HG02763 (cell line): Measurements from ENCODE around the gene SOX1.

Experiments
- ATAC-seq: cut with Tn5 transposase; IDR thresholded peaks from one replicate; pipeline ENCODE4 v1.9.1; 2021; ENCODE audit warnings: mild to moderate bottlenecking, moderate library complexity; ENCODE audit not compliant: unreplicated experiment

The SOX1 gene

DNA sequence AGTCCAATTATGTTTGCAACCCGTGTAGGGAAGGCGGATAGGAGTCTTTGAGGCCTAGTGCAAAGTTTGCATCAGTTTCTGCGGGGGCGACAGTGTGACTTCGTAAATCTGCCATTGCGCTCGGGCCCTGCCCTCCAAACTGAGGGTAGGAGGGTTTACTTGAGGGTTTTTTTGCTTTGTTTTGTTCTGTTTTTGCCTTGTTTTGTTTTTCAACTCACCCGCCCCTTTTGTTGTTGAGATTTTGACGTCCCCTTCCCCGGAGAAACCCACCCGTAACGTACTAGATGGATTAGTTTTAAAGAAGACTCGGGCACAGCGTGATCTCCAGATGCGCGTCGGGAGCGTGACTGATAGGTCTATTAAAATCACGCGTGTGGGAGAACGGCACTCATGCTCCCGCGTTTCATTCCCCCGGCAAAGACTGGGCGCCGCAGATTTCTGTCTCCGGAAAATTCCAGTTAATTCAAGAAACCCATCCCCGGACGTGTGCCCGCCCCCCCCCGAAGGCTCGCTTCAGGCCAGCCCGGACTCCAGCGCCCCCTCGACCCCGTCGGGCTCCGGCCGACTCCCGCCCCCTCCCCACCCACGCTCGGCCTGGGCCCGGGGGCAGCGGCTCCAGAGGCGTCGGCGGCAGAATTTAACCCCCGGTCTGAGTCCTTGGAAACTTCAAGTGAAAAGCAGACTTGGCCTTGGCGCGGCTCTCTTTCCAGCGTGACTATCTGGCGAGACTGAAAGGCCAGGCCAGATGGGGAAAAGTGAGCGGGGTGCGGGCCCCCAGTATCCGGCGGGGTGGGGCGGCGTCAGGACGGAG, 5.0 kb downstream of the SOX1 start:
- no peak for ATAC-seq

DNA sequence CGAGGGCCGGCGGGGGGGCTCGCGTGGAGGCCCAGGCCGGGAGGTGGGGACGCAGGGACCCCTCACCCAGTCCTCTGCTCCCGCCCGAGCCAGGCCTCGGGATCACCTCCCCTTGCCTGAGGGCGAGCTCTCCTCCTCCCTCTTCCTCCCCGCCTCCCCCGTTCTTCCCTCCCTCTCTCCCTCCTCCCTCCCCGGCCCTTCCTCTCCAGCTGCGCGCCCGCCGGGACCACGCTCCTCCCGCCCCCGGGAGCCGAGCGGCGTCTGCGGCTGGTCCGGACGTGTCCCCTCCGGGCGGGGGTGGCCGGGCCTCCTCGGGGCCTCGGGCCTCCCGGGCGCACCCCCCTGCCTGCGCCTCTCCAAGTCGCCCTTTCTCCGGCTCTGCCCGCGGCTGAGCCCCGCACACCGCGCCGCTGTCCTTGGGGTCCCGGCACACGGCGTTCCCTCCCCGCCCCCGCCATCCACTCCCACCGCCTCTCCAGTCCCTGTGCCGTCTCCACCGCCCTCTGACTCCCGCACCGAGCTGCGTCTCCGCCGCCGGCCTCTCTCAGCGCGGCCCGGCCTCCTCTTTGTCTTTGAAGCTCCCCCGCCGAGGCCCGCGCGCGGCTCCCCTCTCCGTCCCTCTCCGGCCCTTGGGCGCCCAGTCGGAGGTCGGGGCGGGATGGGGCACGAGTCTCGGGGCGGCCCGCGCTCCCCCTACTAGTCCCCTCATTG, 5.7 kb downstream of the SOX1 start:
- ATAC-seq: no peak

DNA sequence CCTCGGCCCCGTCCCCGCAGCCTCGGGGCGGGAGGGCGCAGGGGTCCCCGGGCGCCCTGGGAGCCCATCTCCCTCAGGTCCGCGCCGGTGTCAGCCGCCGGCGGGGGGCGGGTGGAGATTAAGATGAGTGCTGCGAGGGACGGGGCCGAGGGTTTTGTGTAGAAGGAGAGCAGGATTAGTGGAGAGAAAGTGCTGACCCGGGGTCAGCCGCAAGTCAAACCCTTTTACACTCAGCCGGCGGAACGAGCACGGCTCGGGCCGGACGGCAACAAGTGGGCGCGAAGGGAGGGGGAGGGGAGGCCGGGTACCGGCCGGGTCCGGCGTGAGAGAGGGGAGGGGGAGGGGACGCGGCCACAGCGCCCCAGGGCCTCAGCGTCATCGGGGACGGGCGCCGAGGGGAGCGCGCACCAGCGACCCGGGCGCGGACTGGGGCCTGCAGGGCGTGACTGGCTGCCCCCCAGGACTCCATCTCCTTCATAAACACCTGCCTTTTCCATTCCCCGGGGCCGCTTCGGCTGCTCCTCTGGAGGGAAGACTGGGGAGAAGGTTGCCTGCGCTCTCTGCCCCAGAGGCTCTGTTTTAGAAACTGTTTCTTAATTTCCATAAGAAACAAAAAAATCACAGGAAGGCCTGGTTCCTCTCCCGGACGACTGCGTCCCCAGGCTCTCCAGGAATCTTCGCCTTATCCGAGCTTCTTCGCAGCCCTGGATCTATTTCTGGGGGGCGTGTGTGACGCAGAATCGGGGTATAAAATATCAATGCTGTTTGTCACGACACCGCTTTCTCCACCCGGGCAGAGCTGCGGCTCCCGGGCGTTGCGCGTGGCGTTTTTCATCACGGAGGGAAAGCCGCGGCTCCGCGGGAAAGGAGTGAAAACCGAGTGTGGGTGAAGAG, 6.5 kb downstream of the SOX1 start:
- ATAC-seq: no peak

DNA sequence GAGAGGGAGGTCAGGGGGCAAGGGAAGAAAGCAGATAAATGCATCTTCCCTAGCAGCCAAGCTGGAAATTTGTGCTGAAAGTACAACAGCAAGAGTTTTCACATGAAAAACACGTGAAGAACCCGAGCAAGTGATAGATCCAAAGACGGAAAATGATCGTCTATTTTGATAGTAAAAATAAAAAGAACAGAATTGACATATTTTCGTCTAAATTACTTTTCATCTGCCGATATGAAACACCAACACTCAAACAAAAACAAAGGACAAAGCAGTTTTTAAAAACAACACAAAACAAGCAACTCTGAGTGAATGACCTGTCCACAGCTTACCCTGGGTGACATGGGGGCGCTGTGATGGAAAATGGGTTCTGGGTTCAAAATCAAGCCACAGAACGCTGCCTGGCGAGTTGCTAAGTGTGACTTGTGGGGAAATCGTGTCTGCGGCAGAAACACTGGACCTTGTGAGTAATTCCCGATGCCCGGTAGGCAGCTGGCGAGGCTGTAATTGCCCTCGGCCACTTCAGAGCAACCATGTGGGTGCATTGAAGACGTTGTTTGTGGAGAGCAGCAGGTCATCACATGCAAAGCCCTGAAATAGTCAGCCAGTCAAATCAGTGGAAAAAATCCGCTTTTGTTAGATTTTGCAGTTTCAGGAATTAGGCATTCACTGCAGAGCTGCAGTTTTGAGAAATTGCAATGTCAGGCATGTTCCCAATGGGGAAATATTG, 7.4 kb downstream of the SOX1 start:
- ATAC-seq: no peak

DNA sequence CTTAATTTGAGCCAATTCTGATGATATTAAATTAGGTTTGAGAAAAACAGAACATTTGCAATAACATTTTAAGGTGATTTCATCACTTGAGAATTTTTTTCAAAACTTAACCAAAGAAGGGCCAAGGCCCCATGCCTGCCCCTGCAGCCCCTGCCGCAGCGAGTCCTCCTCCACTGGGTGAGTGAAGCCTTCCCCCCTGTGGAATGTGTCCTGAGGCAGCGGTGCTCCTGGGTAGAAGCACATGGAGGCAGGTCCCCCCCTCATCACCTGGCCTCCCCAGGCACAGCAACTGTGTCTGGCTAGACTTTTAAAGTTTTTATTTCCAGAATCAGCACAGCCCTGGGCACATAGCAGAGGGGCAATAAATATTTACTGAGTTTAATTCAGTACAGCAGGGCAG, 10.8 kb downstream of the SOX1 start:
- ATAC-seq: no peak

DNA sequence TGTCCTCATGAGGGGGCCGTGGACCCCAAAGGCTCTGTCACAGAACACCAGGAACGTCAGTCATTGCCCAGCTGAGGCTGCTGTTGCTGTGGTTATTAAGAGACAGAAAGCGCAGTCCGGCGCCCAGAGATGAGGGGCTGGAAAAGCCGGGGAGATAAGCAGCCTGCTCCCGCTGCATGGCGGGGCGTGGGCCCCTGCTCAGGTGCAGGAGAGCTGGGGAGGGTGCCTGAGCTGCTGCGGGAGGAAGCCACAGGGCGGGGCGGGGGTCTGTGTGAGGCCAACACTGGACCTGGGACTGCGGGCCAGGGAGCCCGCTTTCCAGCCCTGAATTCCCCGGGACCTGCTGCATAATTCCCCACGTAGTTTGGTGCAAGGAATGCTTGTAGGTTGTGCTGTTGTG, 11.3 kb downstream of the SOX1 start:
- ATAC-seq: no peak

DNA sequence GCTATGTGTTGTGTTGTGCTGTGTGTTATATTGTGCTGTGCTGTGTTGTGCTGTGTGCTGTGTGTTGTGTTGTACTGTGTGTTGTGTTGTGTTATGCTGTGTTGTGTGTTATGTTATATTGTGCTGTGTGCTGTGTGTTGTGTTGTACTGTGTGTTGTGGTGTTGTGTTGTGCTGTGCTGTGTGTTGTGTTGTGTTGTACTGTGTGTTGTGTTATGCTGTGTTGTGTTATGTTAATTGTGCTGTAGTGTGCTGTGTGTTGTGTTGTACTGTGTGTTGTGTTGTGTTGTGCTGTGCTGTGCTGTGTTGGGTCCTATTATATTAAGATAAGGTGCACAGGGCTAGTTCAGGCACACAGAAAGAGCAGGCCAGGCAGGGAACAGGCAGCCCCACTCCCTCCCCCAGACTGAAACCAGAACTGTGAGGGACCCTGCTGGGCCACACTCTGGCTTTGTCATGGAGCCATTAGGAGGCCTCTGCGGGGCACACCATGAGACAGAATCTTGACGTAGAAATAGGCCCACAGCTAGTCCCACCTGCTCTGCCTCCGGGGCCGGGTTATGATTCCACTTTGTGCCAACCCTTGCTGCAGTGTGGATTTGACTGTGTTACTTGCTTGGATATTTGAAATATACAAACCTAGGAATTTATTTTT, 12.1 kb downstream of the SOX1 start:
- ATAC-seq: no peak

DNA sequence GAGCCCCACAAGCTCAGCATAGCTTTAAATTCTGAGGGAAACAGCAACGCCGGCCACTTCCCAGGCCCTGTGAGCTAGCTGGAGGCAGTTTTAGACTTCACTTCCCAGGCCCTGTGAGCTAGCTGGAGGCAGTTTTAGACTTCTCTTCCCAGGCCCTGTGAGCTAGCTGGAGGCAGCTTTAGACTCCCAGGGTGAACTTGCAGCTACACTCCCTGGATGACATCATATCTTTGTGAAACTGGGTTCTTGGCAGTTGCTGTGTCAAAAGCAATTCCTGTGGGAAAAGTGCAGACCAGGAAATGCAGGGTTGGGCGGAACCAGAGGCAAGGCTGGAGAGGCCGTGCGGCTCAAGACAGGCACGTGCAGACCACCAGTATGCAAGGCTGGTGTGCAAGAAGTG, 12.7 kb downstream of the SOX1 start:
- ATAC-seq: no peak

DNA sequence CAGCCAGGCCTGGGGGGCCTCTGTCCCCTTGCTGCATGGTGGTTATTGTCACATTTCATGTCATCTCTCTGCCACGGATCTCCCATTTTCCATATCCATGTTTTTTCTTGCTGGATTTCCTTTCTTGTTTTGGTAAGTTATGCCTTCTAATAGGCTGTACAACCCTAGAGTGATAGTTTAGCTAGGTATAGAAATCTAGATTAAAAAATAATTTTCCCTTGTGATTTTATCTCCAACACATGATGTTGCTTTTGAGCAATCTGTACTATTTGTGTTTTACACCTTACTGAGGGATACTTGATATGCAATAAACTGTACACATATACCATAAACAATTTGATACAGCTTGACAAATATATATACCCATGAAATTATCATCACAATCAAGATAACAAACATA, 17.0 kb downstream of the SOX1 start:
- ATAC-seq: no peak

DNA sequence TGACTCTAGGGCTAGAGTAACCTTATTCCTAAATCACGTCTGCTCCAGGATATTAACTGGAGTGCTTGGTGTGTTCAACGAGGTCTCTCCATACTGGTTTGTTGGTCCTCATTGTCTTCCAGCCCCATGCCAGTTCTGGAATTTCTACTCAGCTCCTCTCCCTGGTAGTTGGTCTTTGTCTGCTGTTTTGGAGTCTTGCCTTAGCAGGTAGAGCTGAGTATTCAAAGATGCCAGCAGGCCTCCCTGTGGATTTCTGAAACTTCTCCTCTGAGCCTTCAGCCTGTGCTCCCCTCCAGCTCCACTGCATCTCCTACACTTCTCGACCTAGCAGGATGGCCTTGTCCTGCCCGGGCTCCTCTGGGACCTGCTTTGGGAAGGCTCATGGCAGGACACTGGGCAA, 25.5 kb downstream of the SOX1 start:
- ATAC-seq: no peak

DNA sequence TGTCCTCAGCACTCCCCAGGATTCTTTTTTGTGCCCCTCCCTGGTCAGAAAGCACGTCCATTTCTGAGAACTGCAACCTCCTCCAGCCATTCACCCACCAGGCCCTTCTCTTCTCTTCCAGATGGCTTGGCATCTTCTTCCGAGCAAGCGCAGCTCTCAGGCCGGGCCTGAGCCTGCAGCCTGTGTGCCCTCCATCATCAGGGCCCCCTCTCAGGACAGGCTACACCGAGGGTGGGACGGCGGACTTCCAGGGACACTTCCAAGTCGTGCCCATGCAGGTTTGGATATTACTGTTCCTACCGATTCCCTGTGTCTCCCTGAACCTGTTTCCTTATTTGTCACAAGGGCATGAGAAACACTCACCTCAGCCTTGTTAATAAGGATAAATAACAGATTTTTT, 28.4 kb downstream of the SOX1 start:
- no peak for ATAC-seq

DNA sequence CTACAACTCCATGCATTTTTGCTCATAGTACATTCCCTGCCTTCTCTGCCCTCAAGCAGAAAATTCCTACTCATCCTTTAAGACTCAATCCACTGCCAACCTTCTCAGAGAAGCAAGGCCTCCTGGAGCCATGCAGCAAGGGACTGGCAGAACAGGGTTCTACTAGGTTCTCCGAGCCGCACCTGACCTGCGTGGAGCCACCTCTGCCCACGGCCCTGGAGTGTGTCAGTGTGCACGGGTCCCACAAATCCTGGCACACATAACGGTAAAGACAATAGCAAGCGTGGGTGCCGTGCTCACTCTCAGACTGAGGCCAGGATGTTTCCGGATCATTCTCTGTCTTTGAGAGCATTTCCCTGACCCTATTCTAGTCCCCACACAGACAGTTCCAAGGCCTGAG, 30.0 kb downstream of the SOX1 start:
- no peak for ATAC-seq

DNA sequence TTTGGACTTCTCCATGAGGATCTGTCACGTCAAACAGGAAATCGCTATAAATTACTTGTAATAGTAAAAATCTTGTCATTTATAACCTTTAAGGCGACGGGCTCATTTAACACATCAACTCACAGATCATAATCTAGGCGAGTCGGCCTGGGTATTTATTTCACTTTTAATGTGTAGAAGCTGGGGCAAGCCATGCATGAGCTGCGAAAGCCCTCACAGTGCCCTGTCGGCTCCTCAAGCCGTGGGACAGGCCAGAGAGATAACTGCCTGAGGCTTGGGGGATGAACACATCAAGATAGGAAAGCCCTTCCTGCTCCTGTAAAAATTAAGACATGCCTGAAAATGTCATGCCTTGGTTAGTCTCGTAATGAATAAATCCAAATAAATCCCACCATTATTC, 30.8 kb downstream of the SOX1 start:
- no peak for ATAC-seq

DNA sequence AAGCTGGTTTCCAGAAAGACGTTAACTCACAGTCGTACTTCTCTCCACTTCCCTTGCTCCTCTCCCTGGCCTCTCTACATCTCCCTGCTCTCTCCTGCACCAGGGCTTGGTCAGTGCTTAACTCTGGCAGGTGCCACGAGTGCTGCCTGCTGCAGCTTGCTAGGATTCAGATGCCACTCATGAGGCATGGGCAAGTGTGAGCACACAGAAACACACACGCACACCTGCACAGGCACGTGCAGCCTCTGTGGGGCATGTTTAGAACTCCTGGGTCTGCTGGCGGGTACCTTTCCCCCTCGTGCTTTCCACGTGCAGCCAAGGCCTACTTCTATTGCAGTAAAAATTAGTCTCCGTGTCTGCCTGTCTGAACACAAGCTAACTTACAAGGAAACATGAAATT, 31.8 kb downstream of the SOX1 start:
- ATAC-seq: no peak

DNA sequence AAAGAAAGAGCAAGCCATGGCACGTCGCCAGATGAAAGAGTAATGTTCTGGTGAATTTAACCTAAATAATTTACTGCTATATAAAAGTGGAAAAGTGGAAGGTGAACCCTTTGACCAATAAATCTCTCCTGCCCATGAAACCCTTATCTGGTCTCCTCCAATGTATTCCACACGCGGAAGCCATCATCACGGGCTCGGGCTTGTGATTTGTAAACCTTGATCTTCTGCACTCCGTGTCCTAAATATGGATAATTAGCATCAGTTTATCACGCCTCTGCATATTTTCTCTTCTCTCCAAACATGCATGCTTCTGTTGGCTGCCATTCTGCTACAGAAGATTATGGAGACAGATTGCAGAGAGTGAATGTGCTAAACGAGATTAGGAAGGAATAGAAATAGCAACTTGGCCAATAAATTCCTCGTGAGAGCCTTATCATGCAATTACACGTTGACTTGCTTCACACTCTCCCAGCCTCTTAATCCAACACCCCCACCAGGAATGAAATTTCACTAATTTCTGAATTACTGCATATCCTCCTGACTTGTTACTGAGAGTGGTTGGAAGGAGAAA, 34.5 kb downstream of the SOX1 start:
- ATAC-seq: no peak

DNA sequence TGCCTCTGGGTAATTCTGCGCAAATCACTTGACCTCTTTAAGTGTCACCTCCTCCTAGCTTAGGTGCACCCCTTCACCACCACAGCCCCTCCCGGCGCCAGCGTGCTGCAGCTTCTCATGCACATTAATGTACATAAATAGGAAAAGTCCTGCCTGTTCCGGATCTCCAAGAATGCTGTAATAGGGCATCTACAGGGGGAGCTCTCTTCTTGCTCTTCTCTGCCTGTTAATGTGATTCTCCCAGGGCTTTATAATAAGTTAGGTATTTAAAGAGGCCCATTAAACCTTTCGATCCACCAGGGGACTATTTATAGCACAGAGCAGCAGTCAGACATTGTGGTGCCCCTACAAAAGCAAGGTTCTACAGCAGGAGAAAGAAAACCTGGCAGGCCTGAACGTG, 35.3 kb downstream of the SOX1 start:
- no peak for ATAC-seq

DNA sequence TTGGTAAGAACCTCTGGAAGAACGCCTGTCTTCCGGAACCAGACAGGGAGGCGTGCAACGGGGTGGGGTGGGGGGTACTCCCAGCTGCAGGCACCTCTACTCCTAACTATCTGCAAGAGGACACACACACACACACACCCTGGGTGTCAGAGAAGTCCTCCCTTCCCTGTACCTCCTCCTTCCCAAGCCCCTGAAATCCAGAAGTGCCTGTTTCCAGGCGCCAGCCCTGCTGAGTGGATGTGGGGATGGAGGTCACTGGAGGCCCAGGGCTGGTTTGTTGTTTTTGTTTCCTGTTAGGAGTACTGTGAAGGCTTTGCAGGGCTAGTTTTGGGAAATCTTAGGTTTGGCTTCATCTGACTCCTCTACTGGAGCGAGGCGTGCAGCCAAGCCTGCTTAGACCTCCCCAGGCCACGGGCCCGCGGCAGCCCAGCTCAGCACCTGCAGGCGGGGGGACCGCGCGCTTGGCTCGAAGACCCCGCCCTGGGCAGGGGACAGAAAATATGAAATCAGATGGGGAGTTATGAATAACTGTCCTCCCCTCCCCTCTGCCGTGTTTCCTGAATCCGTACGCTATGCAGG, 36.4 kb downstream of the SOX1 start:
- ATAC-seq: no peak

DNA sequence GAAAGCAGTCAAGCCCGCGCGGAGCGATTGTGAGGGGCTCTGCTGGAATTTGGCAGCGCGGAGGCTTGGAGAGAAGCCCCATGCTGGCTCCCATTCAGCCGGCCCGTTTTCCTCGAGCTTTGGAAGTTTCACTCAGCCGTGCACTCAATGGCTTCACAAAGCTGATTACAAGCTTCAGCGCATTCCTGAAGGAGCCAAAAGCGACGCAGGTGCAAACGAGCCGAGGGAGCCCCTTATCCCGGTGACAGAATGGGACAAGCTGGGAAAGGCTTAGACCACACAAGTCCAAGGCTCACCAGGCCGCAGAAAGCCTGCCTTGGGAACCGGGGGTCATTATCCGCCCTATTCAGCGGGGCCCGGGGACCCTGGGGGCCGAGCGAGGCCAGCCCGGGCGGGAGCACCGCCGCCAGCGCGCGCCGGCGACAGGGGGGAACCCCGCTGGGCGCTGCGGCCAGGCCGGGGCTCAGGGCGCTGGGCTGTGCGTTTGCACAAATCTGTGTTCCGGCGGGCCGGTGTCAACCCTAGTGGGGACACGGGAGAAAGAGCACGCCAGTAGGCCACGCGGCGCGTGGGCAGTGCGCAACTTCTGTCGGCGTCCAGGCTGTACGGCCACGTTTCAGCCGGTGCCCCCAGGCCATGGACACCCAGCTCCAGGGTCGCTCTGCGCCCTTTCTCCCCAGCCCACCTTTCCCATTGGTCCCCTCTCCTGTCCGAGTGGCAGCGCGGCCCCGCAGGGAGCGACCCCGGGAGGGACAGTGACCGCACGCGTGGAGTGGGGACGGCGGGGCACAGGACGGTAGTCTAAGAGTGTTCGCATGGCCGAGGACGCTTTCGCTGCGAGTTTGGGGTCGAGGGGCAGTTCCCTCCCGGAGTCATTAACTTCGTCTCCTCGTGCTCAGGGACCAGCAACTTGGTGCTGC, 37.3 kb downstream of the SOX1 start:
- ATAC-seq: no peak

DNA sequence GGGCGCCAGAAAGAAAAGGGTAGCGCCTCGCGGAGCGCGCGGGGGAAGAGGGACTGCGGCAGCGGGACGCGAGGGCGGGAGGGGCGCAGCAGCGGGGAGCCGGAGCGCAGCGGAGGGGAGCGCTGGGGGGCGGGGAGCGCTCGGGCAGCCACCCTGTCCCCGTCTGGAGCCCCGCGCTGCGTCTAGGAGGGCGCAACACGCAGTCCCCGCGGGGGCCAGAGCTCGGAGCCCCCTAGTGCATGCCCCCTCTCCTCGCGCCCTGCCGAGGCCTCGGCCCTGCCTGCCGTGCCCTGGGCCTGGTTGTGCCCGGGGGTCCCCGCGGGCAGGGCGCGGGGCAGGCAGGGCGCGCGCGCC, 37.9 kb downstream of the SOX1 start:
- no peak for ATAC-seq
